Activated CD8-positive, alpha-beta memory T cell treated with anti-CD3 and anti-CD28 coated beads, Interleukin-2, amount 10 ng/mL, durations not matched to agents 7 days and 5 days (primary cell): ENCODE measurements around the gene PPIP5K2. TPM values are rescaled to one million over a fixed set of nuclear protein-coding genes. Genes with fewer than 3 reads are reported as not detected.

Experiments used
- ATAC-seq: fragments of 150-1000 bp; cut with Tn5 transposase; one replicate; pipeline ENCODE4 v1.10.0; 2021; ENCODE audit warnings: moderate library complexity
- CTCF ChIA-PET: fragments of 350-600 bp; sonication (Branson Sonifier 250); formaldehyde crosslinking; loops from one replicate; lab custom pipeline; 2021; ENCODE audit warnings: antibody characterized with exemption; lab: Charles Lee
- DNase-seq: peaks from one replicate; pipeline ENCODE4 v3.0.0-alpha.2; 2020
- H3K27ac Mint-ChIP-seq: one replicate; pipeline ENCODE4 v1.8.0; 2021; ENCODE audit warnings: mild to moderate bottlenecking, mixed read lengths
- H3K27me3 Mint-ChIP-seq: one replicate; pipeline ENCODE4 v1.8.0; 2021; ENCODE audit warnings: mixed read lengths
- H3K36me3 Mint-ChIP-seq: one replicate; pipeline ENCODE4 v1.8.0; 2021; ENCODE audit warnings: mild to moderate bottlenecking, mixed read lengths
- H3K4me1 Mint-ChIP-seq: one replicate; pipeline ENCODE4 v1.8.0; 2021; ENCODE audit warnings: mixed read lengths
- H3K4me3 Mint-ChIP-seq: one replicate; pipeline ENCODE4 v1.8.0; 2021; ENCODE audit warnings: mild to moderate bottlenecking, moderate library complexity, mixed read lengths
- H3K9me3 Mint-ChIP-seq: one replicate; pipeline ENCODE4 v1.8.0; 2022; ENCODE audit warnings: low read depth, mixed read lengths
- total RNA-seq, 2 experiments: library from RNA; stranded (reverse); gene quantifications; one replicate each; pipeline ENCODE4 v1.2.3, GENCODE V29; 2021

Gene PPIP5K2
- total RNA-seq, 2 experiments from 2014 or later = 61.4 to 62.6 TPM

DNA sequence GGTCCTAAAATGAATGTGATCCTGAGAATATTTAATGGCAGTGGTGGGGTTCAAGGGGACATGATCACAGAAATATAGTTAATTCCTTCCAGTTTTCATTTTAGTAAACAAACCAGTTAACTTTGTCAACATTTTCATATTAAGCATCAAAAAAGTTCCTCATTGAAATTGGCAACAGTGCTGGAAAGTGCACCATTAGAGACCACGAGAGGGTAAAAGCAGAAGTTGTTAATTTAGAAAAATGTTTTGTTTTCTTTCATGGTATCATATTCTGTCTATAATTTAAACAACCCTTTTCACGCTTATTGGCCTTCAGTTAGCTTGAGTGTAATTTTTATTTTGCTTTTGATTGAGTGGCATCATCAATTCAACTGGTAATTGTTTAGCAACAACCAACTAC lies 12.0 kb upstream of the PPIP5K2 start:
- Mint-ChIP-seq H3K4me1 (peaks cover 24% of the 10 kb centered on the region), H3K9me3 (peaks cover 4% of the 10 kb centered on the region), H3K4me3 (no peak overlapping the region), H3K27me3 (no peaks in the 10 kb centered on the region), H3K36me3 (peaks cover 25% of the 10 kb centered on the region), H3K27ac (no peak overlapping the region)
- no peak for DNase-seq
- ATAC-seq = no peak
- CTCF ChIA-PET = no interaction called here

DNA sequence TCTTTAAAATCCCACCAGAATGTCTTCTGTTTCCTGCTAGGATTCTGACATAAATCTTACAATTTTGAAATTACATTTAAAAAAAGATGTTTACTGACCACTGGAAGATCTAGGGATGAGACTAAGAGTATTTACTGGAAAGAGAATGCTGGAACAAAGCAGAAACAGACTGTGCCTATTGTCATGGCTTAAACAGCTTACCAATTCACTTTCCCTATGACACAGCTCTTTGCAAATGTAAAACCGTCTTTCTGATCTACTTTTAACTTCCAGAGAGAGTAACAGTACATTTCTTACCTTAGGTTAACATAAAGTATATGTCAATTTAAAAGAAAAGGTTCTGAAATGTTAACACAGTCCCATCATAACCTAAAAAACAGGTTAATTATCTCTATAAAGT lies 10.8 kb upstream of the PPIP5K2 start:
- H3K27ac Mint-ChIP-seq = no peak overlapping the region

GRCh38 chr5:103110403-103110802 lies 9.7 kb upstream of the PPIP5K2 start:
- no peak for DNase-seq
- no peak for ATAC-seq
- Mint-ChIP-seq H3K4me1 (peaks cover 27% of the 10 kb centered on the region), H3K27ac (no peak overlapping the region), H3K9me3 (peaks cover 4% of the 10 kb centered on the region), H3K27me3 (no peaks in the 10 kb centered on the region), H3K4me3 (no peak overlapping the region), H3K36me3 (peaks cover 27% of the 10 kb centered on the region)
- CTCF ChIA-PET = no interaction called here

More for the DNA sequence above, 10.8 kb upstream of the PPIP5K2 start:
- H3K36me3 Mint-ChIP-seq = peaks cover 28% of the 10 kb centered on the region
- H3K4me3 Mint-ChIP-seq = no peak overlapping the region
- no peaks in the 10 kb centered on the region for H3K27me3 Mint-ChIP-seq
- no peak for ATAC-seq
- H3K4me1 Mint-ChIP-seq = peaks cover 25% of the 10 kb centered on the region
- H3K9me3 Mint-ChIP-seq = peaks cover 4% of the 10 kb centered on the region
- DNase-seq = no peak
- CTCF ChIA-PET = no interaction called here

DNA sequence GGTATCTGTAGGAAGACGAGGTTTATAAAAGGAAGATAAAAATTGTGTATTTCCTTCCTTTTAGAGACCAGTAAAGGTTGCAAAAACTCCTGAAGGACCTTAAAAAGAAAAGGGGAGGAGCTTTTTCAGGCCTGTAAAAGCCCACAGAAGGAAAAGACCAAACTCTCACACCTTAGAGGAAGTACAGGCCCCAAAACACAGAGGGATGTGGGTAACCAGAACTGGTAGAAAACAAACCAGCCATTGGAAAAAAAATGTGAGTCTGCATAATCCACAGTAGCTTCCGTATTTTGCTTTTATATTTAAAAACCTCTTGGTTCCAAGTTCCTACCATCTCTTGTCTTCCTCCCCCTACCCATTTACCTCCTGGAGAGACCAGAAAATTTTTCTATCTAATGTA lies 8.6 kb upstream of the PPIP5K2 start:
- Mint-ChIP-seq H3K4me3 (peak overlapping the region; percentile 32), H3K9me3 (peaks cover 4% of the 10 kb centered on the region), H3K36me3 (peaks cover 25% of the 10 kb centered on the region), H3K27ac (peak overlapping the region; percentile 82), H3K4me1 (peaks cover 33% of the 10 kb centered on the region), H3K27me3 (no peaks in the 10 kb centered on the region)
- DNase-seq = peak; percentile 54
- peak; percentile 70 for ATAC-seq
- CTCF ChIA-PET = no interaction called here

GRCh38 chr5:103112910-103113309 lies 7.2 kb upstream of the PPIP5K2 start:
- H3K4me1 Mint-ChIP-seq = peaks cover 41% of the 10 kb centered on the region
- peaks cover 25% of the 10 kb centered on the region for H3K36me3 Mint-ChIP-seq
- H3K27me3 Mint-ChIP-seq = no peaks in the 10 kb centered on the region
- CTCF ChIA-PET = interaction anchor here (1.2 to 1.5 kb wide), 2 partner anchors 12 to 99 kb away, joined by 3 read pairs; no protein-coding TSS in a partner anchor
- H3K4me3 Mint-ChIP-seq = no peak overlapping the region
- H3K27ac Mint-ChIP-seq = no peak overlapping the region
- DNase-seq = no peak
- ATAC-seq = no peak
- peaks cover 4% of the 10 kb centered on the region for H3K9me3 Mint-ChIP-seq

DNA sequence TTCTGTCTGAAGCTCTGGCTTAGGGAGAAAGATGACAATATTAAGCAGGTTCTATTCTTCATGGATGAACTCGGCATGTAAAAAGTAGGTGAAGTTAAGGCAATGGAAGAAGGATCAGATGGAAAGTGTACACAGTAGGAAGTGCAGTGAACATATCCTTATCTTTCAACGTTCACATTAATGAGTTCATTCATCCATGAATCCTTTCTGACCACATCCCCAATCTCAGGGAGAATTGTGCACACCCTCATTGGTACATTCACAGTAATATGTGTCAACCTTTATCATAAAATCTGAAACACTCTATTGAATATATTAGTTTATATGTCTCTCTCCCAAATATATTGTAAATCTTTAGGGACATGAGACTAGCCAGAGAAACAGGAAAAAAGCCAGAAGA lies 5.7 kb upstream of the PPIP5K2 start:
- no peak overlapping the region for H3K27ac Mint-ChIP-seq

GRCh38 chr5:103117471-103117991 lies 2.6 kb upstream of the PPIP5K2 start:
- peak overlapping the region; percentile 98 for H3K27ac Mint-ChIP-seq
- H3K27me3 Mint-ChIP-seq = no peaks in the 10 kb centered on the region
- DNase-seq (no peak), ATAC-seq (no peak)
- no peaks in the 10 kb centered on the region for H3K9me3 Mint-ChIP-seq
- CTCF ChIA-PET = no interaction called here
- peaks cover 38% of the 10 kb centered on the region for H3K4me1 Mint-ChIP-seq
- peak overlapping the region; percentile 24 for H3K4me3 Mint-ChIP-seq
- H3K36me3 Mint-ChIP-seq = peaks cover 9% of the 10 kb centered on the region

More for the DNA sequence above, 5.7 kb upstream of the PPIP5K2 start:
- DNase-seq (no peak), ATAC-seq (no peak)
- CTCF ChIA-PET = no interaction called here
- peaks cover 43% of the 10 kb centered on the region for H3K4me1 Mint-ChIP-seq
- peaks cover 4% of the 10 kb centered on the region for H3K9me3 Mint-ChIP-seq
- no peaks in the 10 kb centered on the region for H3K27me3 Mint-ChIP-seq
- peaks cover 17% of the 10 kb centered on the region for H3K36me3 Mint-ChIP-seq
- no peak overlapping the region for H3K4me3 Mint-ChIP-seq

DNA sequence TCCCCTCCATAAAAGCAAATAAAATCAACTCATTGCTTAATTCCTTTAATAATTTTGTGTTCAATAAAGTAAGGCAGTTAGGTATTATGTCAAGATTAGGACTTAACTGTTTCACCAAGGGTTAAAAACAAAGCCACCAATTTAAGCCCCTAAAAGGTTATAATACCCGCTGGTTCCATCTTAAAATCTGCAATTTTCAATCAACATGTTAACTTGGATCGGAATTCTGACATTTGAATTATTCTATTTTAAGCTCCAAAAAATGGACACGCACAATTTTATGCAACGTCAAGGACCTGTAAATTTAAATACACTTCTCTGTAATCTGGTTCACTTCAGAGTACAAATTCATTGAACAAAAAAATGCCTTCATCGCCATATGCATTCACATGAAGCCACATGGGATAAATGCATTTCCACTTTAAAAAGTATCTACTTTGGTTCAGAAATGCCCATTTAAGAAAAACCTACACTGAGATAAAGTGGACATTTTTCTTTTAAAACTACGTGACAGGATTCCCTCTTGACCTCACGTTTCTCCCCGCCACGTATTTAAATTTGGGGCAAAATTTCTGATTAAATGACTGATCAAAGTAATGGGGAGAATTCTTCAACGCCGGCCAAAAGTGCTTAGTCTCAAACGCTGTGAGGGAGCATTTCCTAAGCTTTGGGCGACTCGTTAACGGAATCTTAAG lies 884 bp upstream of the PPIP5K2 start:
- no peak for ATAC-seq
- peaks cover 40% of the 10 kb centered on the region for H3K4me1 Mint-ChIP-seq
- H3K36me3 Mint-ChIP-seq = peaks cover 12% of the 10 kb centered on the region
- H3K27ac Mint-ChIP-seq = peak overlapping the region; percentile 98
- H3K9me3 Mint-ChIP-seq = no peaks in the 10 kb centered on the region
- CTCF ChIA-PET = interaction anchor here (1.0 to 1.8 kb wide), 5 partner anchors 16 to 139 kb away, joined by 3 to 5 read pairs (median 3); partner anchors contain the start of gene MACIR
- DNase-seq = no peak
- peak overlapping the region; percentile 81 for H3K4me3 Mint-ChIP-seq
- H3K27me3 Mint-ChIP-seq = no peaks in the 10 kb centered on the region

- peak; percentile 51 for DNase-seq
- CTCF ChIA-PET = interaction anchor here (1.0 to 1.4 kb wide), 4 partner anchors 17 to 358 kb away, joined by 3 to 5 read pairs (median 3); no protein-coding TSS in a partner anchor
- peak overlapping the region; percentile 81 for H3K4me3 Mint-ChIP-seq
Measured at GRCh38 chr5:103120607-103121200, 603 bp downstream of the PPIP5K2 start.

DNA sequence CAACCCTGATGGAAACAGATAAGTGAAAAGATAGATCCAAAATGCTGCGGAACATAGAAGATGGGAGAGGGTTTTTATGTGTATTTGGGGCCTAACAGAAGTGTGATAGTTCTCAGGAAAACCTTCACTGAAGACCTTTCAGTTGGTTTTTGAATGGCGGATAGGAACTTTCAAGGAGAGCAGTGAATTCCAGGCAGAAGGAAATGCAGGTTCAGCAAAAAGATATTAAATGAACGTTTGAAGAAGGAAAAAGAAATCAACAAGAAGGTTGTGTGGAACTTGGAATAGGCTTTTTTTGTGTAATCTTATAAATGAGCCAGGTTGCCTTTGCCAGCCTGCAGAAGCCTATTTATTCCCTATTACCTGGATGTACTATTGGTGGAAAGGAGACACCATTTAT lies 2.1 kb downstream of the PPIP5K2 start:
- Mint-ChIP-seq H3K27ac (no peak overlapping the region), H3K4me3 (no peak overlapping the region), H3K9me3 (no peaks in the 10 kb centered on the region), H3K4me1 (peaks cover 28% of the 10 kb centered on the region), H3K27me3 (no peaks in the 10 kb centered on the region), H3K36me3 (peaks cover 17% of the 10 kb centered on the region)
- ATAC-seq (no peak), DNase-seq (no peak)
- CTCF ChIA-PET = no interaction called here

More at GRCh38 chr5:103120607-103121200, 603 bp downstream of the PPIP5K2 start:
- H3K27me3 Mint-ChIP-seq = no peaks in the 10 kb centered on the region
- no peaks in the 10 kb centered on the region for H3K9me3 Mint-ChIP-seq
- no peak for ATAC-seq
- H3K36me3 Mint-ChIP-seq = peaks cover 13% of the 10 kb centered on the region
- peak overlapping the region; percentile 98 for H3K27ac Mint-ChIP-seq
- peaks cover 38% of the 10 kb centered on the region for H3K4me1 Mint-ChIP-seq

GRCh38 chr5:103126557-103126956 lies 6.5 kb downstream of the PPIP5K2 start:
- CTCF ChIA-PET = no interaction called here
- no peak overlapping the region for H3K27ac Mint-ChIP-seq
- DNase-seq = no peak
- no peak for ATAC-seq
- H3K36me3 Mint-ChIP-seq = peaks cover 26% of the 10 kb centered on the region
- no peak overlapping the region for H3K4me3 Mint-ChIP-seq
- no peaks in the 10 kb centered on the region for H3K9me3 Mint-ChIP-seq
- H3K27me3 Mint-ChIP-seq = no peaks in the 10 kb centered on the region
- H3K4me1 Mint-ChIP-seq = peaks cover 22% of the 10 kb centered on the region

- CTCF ChIA-PET = no interaction called here
- ATAC-seq (no peak), DNase-seq (no peak)
- no peak overlapping the region for H3K27ac Mint-ChIP-seq
- peaks cover 18% of the 10 kb centered on the region for H3K4me1 Mint-ChIP-seq
- no peaks in the 10 kb centered on the region for H3K9me3 Mint-ChIP-seq
- no peaks in the 10 kb centered on the region for H3K27me3 Mint-ChIP-seq
- H3K4me3 Mint-ChIP-seq = no peak overlapping the region
- H3K36me3 Mint-ChIP-seq = peaks cover 27% of the 10 kb centered on the region
Measured at GRCh38 chr5:103127292-103127817, 7.3 kb downstream of the PPIP5K2 start.

DNA sequence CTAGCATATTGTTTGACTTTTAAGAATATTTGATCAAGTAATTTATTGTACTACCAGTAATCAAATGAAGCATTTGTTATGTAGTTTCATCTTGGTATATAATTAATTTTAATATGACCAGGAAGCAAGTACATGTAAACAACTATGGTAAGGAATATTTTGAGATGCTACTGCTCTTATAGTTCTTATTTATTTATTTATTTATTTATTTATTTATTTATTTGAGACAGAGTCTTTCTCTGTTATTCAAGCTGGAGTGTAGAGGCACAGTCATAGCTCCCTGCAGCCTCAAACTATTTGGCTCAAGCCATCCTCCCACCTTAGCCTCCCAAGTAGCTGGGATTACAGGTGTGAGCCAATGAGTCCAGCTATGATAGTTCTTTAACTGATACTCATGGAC lies 8.1 kb downstream of the PPIP5K2 start:
- CTCF ChIA-PET = interaction anchor here (1.0 to 1.1 kb wide), 2 partner anchors 96 to 447 kb away, joined by 3 read pairs; no protein-coding TSS in a partner anchor
- ATAC-seq (no peak), DNase-seq (no peak)
- Mint-ChIP-seq H3K36me3 (peaks cover 26% of the 10 kb centered on the region), H3K4me3 (no peak overlapping the region), H3K4me1 (peaks cover 17% of the 10 kb centered on the region), H3K9me3 (no peaks in the 10 kb centered on the region), H3K27me3 (no peaks in the 10 kb centered on the region), H3K27ac (no peak overlapping the region)
